Stimulated activated CD8-positive, alpha-beta memory T cell treated with anti-CD3 and anti-CD28 coated beads, Interleukin-7, amount 100 ng/mL, for 1 hour (primary cell): Measurements from ENCODE around the gene PCGF5.
"Not testable (repeated sequence)": the region's sequence is repeated elsewhere in the genome, so short reads cannot be mapped to it uniquely, and the experiment has no call there.

ENCODE experiments used
- DNase-seq, 2 donors: peaks; one replicate each; pipeline ENCODE4 v3.0.0-alpha.2; 2020; ENCODE audit warnings: low read depth in 2 of 2

PCGF5 gene

DNA sequence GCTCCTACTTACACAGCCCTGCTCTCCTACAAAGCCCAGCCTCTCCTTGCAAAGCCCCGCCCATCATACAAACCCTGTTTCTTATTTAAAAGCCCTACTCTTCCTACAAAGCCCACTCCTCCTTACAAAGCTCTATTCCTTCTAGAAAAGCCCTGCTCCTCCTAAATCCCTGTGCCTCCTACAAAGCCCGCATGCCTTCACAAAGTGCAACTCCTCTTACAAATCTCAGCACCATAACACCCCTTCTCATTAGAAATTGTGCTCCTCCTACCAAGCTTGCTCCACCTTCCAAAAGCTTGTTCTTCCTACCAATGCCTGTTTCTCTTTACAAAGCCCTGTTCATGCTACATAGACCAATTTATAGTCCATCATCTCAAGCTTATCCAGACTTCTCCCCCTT is 66.1 kb downstream of the PCGF5 start:
- no peak for DNase-seq

DNA sequence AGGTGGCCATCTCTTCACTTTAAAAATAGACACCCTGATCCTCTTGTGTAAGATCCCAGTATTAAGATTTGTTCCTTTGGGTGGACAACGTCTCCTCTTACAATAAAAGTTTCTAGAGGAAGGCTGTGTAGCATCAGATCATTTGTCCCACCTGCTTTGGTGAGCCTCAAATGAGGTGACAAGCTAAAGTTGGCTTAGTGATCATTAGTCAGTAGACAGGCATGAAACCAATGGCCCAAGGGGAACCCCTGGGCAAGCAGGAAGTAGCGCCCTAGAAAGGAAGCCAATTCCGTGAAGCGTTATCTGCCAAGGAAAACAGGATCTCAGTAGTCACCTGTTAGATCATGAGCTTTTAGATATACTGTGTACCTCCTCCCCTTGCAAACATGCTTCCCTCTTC is 66.8 kb downstream of the PCGF5 start:
- DNase-seq, result no peak

DNA sequence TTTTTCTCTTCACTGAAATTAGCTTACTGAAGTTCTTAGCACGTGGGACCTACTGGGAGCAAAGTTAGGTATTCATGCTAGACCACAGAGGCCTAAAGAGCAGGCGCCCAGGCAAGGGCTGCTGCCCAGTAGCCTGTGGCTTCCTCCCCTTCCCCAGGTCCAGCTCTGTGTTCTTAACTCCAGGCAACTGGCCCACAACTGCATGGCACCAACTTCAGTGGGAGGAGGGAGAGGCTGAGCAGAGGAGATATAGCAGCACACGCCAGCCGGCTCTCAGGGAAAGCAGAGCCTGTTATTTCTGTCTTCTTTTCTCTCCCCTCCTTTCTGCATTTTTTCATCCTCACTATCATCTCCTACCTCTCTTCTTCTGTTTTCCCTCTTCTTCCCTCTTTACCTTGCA is 67.4 kb downstream of the PCGF5 start:
- no peak for DNase-seq

DNA sequence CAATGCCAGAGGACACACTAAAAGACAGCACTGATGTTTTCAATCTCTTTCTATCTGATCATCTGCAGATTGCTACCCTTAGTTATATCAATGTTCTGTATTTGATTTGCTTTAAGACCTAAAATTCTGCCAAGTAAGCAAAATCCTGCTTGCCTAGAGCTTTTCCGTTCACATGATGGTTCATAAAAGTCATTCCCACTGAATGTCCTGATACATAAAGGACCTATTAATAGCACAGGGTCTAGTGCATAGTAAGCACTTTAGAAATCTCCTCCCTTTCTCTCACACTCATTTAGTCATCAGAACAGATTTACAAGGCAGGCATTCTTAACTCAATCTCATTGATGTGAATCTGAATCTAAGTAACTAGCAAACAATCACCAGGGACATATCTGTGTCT is 68.8 kb downstream of the PCGF5 start:
- DNase-seq, result no peak

DNA sequence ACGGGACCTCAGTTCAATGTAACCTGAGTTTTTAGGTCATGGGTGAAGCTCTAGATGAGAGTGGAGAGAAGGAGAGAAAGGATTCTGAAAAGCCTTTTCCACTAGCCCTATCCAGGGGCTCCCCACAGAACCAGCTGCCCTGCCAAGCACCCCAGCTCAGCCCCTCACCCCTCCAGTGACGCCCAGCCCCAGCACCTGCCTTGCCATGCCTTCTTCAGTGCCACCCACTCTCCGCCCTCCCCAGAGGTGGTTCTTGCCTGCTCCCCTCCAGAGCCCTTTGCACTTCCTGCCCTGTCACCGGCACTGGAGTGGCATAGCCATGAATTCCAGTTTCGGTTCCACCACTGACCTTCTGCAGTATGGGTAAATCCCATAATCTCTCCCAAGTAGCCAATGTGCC is 70.1 kb downstream of the PCGF5 start:
- no peak for DNase-seq

DNA sequence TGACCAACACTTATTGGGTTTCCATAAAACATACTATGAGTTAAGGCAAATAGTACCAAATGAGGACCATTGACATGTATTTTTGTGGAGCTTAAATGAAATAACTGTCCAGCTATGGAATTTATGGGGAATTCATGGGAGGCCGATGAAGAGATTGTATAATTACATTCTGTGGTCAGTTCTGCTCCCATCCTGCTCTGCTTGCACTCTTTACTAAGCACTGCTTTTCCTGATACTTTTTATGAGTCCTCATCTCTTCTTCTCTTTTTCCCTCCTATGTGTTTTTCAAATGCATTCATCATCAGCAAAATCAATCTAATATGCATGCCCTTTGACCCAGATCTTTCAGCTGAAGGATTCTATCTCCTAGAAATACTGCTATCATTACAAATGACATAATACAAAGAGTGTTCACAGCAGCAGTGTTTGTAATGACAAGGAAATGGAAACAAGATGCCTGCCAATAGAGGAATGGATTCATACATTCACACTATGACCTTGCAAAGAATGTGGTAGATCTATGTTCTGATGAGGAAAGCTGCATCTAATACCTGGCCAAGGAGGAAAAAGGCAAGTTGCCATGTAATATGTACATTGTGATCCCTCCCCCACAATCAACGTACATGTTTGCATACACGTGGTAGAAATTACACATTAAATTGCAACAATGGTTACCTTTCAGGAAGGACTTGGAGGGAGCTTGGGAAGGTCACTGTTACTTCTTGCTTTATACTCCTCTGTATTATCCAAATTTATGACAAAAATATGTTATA is 73.9 kb downstream of the PCGF5 start:
- no peak for DNase-seq

DNA sequence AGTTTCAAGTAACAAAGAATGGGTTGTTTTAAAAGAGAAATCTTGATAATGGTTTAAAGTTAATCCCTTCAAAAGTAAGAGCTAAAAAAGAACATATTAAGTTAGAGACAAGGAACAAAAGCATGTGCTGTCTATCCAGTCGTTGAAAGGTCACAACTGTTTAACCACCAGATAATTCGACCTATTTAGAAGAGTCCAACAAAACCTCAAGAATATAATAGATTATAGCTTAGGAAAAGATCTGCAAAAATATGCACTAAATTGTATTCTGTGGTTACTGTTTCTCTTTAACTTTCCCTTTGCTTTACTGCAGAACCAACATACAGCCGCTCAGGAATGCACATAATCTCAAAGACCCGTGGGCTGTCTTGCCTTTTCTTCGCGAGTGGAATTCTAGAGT is 74.9 kb downstream of the PCGF5 start:
- no peak for DNase-seq

DNA sequence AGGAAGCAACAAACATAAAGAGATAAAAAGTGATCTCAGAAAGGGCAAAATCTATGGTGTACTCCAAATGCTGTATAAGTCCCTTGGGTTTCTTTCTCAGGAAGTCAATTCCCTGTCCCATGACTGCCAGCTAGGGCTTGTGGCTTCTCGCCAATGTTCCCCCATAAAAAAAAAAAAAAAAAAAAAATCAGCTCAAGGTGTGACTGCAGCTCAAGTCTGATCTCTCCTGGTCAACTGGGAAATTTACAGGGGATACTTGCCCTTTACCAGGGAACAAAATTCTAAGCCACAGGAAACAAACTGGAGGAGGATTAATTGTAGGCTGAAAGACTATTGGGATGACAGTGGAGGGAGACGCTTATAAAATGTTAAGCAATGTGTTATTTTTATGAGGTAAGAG is 76.0 kb downstream of the PCGF5 start:
- no peak for DNase-seq

DNA sequence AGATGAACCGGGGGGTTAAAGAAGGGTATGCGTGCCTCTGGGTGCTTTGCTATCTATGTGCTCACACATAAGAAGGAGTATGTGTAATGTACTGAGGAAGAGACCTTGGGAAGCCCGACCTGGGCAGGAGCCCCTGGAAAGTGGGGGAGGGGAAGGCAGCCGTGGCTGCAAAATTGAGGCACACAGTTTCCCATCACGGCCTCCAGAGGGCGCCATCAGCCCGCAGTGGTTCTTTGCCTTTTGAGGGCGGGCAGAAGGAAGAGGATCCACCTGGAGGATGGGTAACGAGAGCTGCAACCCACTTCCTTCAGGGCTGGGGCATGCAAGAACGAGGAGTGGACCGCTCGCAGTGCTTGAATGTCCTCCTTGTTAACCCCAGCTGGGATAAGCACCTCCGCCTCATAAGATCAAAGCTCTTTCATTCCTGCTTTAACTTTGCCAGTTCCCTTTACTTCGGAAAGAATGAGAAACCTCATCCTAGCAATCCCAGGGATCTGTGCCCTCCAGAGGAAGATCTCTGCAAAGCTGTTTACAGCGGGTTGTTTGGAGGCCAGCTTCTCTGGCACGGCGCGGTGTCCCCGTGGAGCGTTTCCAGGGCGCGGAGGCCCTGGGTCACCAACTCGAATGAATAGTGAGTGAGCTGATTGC is 77.9 kb downstream of the PCGF5 start:
- peak; percentile 48 to 60 for DNase-seq

DNA sequence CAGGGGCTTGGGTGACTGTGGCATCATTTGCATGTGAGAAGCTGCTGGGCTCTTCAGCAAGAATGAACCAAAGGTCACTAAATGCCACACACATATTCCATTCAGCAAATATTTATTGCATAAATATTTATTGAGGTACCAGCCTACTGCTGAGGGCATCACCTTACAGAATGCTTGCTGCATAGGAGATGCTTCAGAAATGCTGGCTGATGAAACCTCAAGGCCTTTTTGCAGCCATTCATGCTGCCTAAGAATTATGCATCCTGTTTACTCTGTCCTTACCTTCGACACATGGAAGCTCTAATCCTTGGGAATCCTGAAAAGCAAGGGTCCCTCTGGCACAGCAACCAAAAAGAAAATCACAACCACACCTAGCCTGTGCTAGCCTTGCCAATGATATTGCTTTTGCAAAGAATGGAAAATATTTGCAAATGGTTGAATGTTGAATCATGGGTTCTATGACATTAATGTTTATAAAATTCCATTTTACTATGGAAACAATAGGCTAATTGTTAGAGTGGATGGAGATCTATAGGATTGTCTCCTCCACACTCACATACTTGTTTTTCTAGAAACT is 79.6 kb downstream of the PCGF5 start:
- no peak for DNase-seq

DNA sequence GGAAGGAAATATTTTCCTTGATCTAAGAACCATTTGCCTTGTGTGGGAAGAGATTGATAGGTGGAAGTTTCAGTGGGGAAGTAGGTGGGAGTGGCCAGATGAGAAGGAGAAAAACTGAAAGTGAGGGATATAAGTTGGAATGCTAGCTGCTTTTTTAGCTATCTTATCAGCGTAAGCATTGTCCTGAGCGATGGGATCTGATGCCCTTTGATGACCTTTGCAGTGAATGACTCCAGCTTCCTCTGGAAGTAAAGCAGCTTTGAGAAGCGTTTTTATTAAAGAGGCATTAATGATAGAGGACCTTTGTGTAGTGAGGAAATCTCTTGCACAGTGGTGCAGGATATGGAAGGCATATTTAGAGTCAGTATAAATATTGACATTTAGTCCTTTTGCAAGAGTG is 82.5 kb downstream of the PCGF5 start:
- DNase-seq, result not testable (repeated sequence)

DNA sequence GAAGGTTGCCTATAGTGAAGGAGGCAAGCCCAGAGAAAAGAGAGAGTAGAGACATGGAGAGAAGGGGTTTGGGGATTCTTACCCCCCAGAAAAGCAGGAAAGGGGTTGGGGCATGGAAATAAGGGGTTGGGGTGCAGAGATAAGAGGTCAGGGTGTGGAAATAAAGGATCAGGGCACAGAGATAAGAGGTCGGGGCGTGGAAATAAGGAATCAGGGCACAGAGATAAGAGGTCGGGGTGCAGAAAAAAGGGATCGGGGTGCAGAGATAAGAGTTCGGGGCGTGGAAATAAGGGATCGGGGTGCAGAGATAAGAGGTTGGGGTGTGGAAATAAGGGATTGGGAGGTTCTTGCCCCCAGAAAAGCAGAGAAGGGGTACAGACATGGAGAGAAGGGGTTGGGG is 85.5 kb downstream of the PCGF5 start:
- DNase-seq, result not testable (repeated sequence)

DNA sequence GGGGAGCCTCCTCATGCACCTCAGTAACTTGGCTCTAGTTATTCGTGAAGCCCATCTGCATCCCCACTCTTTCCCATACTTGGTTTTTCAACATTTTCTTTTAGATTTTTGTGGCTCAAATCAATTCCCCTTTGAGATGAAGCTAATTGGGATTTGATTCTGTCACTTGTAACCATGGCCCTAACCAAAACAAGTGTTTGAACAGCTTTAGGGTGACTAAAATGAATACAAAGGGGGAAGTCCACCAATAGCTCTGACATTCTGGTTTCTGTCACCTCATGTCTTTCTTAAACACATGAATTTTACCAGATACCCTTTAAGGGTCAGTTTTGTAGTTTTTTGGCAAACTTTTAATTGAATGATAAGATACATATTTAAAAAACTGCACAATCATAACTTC is 87.0 kb downstream of the PCGF5 start:
- DNase-seq, result no peak

DNA sequence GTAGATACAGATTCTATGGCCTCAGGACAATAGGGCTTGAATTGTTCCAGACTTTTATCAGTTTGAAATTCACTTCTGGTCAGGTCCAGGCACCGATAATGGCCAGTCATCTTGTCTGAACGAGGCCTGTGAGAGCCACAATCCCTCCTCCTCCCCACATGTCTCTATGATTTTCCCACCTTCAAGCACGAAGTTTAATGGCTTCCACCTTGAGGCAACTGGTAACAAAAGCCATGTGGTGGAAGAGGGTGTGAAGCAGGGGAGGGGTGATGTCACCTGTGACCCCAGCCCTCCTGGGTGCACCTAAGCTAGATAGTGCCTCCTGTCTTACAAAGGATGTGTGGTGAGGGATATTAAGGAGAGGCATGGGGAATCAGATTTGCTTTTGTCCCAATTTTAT is 89.2 kb downstream of the PCGF5 start:
- no peak for DNase-seq

DNA sequence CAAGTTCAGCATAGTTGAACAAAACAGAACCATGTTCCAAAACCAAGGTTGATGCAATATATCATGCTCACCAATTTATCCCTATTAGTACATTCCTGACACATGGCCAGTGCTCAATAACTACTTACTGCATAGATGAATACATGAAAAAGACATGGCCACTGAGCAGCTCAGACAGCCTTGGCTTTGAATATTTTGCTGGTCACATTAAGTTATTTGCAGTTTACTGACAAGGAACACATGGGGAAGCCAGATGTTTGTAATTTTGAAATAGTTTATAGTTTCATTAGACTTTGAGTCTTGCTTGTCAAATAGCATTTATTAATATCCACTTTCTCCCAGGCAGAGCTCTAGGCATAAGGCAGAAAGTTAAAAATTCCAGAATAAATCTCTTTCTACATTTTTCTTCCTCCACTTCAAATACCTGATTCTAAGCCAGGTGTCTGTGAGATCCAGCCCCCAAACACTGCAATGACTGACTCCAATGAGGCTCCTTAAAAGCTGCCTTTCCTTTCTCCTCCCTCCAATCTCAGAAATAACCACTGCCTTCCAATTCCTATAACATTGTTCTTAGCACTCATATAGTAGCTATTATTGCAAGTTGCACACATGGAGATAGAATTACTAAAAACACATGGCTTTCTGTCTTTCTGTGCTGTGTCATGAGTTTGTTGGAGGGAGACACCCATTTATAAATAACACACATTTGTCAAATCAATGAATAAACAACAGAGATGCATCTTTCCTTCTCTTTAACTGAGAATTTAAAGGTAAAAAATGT is 91.3 kb downstream of the PCGF5 start:
- DNase-seq, result no peak

DNA sequence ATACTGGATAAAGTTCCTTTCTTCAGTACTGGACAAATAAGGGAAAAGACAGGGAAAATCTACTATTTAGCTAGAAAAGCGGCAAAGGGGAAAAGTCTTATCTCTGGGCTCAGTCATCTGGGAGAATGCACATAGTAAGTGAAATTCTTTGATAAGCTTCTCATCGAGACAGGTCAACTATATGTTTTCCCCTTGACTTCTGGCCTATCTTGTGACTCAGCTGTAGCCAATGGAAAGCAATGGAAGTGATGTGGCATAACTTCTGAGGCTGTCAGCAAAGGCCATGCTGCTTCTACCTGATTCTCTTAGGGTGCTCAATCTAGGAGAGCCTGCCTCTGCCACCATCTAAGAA is 91.9 kb downstream of the PCGF5 start:
- no peak for DNase-seq

DNA sequence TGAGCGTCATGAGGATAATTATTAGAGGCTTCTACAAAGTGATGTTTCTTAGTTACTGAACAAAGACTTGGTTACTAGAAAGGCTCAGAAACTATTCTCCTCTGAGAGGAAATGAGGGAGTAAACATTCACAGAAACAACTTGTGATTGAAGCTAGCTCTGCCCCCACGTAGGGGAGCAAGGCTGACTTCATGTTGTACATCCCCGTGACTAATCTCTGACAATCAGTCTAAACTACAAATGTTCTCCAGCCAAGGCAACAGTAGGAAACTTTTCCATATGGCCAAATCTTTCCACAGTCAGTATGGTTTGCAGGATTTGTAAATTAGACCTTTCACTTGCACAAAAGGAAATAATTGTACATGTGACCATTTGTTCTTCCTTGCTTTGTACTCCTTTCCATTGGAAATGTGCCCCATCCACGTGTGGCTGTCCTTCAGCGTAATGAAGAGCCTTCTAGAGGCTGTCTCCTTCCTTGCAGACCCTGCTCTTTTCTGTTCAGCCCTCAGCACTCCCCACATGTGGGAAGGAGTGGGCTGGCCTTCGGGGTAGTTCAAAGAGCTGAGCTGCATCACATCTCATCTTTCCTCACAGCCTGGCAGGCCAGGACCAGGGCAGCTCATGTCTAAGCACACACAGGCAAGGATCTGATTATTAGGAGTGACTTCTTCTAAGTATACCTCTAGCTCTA is 93.5 kb downstream of the PCGF5 start:
- DNase-seq, result no peak

DNA sequence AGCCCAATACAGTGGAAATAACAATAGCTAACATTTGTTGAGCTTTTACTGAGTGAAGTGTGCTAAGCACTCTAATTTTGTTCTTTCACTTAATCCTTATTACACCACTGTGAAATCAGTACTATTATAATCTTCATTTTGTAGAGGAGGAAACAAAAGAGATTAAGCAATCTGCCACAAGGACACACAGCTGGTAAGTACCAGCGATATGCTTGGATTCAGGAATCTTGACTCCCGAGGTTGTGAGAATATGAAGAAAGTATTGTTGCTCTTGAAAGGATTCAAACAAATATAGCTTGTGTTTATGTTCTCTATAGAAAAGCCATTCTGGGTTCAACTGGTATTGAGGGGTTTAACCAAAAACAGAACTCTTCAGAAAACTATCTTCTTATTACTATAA is 96.0 kb downstream of the PCGF5 start:
- DNase-seq, result no peak

DNA sequence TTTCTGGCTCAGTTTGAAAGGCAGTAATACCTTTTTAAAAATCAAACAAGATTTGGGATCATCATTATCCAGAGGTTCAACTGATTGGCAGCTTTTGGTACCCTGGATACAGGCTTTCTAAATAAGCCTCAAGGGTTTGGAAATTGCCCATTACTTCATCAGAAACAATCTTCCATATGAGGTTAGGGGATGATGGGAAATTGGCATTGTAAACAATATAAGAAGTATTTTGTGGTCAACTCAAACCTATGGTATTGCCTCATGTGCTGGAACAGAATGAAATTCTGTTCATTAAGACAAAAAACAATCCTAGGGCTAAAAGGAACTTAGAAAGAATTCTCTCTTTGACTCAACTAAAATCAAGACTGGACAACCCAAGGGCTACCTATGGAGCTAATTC is 97.1 kb downstream of the PCGF5 start:
- no peak for DNase-seq

DNA sequence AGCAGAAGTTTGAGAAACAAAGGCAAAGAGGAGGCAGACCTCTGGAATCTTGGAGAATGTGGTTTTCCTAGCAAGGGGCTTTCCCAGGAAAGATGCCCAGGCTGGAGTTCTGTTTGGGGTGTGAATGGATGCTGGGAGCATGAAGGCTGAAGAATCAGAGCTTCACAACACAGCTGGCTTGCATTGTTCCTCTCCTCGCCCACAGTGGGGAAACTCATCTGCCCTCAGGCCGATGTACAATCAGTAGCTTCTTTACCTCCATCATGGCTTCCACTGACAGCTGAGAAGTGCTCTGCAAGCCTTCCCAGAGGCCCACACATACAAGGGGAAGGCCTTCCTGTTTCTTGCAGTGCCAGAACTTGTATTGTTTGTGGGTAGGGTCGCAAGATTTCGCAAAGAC is 98.9 kb downstream of the PCGF5 start:
- DNase-seq, result no peak

DNA sequence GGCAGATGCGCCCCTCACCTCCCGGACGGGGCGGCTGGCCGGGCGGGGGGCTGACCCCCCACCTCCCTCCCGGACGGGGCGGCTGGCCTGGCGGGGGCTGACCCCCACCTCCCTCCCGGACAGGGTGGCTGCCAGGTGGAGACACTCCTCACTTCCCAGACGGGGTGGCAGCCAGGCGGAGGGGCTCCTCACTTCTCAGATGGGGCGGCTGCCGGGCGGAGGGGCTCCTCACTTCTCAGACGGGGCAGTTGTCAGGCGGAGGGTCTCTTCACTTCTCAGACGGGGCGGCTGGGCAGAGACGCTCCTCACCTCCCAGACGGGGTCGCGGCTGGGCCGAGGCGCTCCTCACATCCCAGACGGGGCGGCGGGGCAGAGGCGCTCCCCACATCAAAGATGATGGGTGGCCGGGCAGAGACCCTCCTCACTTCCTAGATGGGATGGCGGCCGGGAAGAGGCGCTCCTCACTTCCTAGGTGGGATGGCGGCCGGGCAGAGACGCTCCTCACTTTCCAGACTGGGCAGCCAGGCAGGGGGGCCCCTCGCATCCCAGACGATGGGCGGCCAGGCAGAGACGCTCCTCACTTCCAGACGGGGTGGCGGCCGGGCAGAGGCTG is 102.9 kb downstream of the PCGF5 start:
- not testable (repeated sequence) for DNase-seq
